Endothelial cell (in vitro differentiated cells): ENCODE measurements around the gene PLEKHA7. TPM values are rescaled to one million over a fixed set of nuclear protein-coding genes. Genes with fewer than 3 reads are reported as not detected.

Experiments used
- DNase-seq: peaks from one replicate; pipeline ENCODE4 v3.0.0; 2021; ENCODE audit warnings: low spot score
- H3K27ac Mint-ChIP-seq: one replicate; pipeline ENCODE4 v1.8.0; 2021; ENCODE audit warnings: mixed read lengths, inconsistent platforms; ENCODE audit not compliant: unreplicated experiment
- H3K27me3 Mint-ChIP-seq: one replicate; pipeline ENCODE4 v1.8.0; 2021; ENCODE audit warnings: mild to moderate bottlenecking, moderate library complexity, mixed read lengths, inconsistent platforms; ENCODE audit not compliant: unreplicated experiment
- H3K36me3 Mint-ChIP-seq: one replicate; pipeline ENCODE4 v1.8.0; 2021; ENCODE audit warnings: mild to moderate bottlenecking, low read depth, mixed read lengths, inconsistent platforms; ENCODE audit not compliant: unreplicated experiment
- H3K4me1 Mint-ChIP-seq: one replicate; pipeline ENCODE4 v1.8.0; 2021; ENCODE audit warnings: mild to moderate bottlenecking, mixed read lengths, inconsistent platforms; ENCODE audit not compliant: unreplicated experiment
- H3K4me3 Mint-ChIP-seq: one replicate; pipeline ENCODE4 v1.8.0; 2021; ENCODE audit warnings: mild to moderate bottlenecking, mixed read lengths, inconsistent platforms; ENCODE audit not compliant: unreplicated experiment
- H3K9me3 Mint-ChIP-seq: one replicate; pipeline ENCODE4 v1.8.0; 2021; ENCODE audit warnings: mixed read lengths, inconsistent platforms; ENCODE audit not compliant: unreplicated experiment
- total RNA-seq: library from RNA; stranded (reverse); fragmentation: NEBNext Ultra II Directional; extraction: Animal tissue kit (Norgen Biotek cat#: 25700); gene quantifications from one replicate; pipeline ENCODE4 v1.2.1, GENCODE V29; 2021; ENCODE audit not compliant: unreplicated experiment
- TF ChIP-seq, protein P1 (sequence below): fragments of 200-600 bp; sonication (generic); IDR thresholded peaks from one replicate; pipeline ENCODE4 v1.5.0; 2021; ENCODE audit warnings: antibody characterized with exemption; ENCODE audit not compliant: unreplicated experiment

Gene PLEKHA7
- total RNA-seq, 1 donor from 2014 or later = 8.2 TPM

DNA sequence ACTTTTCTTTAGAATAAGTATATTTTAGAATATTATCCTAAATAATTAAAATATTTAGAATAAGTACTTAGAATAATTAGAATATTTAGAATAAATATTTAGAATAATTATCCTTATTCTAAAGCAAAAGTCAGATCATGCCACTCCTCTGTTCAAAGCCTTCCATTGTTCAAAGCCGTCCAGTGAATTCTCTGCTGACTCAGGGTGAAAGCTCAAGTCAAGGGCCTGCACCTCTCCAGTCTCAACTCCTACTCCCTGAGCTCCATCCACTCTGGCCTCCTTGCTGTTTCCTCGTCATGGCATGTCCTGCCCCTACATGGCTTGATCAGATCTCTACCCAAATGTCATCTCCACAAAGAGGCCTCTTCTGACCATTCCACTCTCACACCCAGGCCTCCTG lies 30.0 kb downstream of the PLEKHA7 start:
- Mint-ChIP-seq H3K27ac (peak overlapping the region; percentile 55), H3K36me3 (peaks cover 4% of the 10 kb centered on the region), H3K27me3 (peaks cover 8% of the 10 kb centered on the region), H3K4me3 (no peak overlapping the region), H3K4me1 (peaks cover 33% of the 10 kb centered on the region), H3K9me3 (no peaks in the 10 kb centered on the region)
- TF ChIP-seq, protein P1, sequence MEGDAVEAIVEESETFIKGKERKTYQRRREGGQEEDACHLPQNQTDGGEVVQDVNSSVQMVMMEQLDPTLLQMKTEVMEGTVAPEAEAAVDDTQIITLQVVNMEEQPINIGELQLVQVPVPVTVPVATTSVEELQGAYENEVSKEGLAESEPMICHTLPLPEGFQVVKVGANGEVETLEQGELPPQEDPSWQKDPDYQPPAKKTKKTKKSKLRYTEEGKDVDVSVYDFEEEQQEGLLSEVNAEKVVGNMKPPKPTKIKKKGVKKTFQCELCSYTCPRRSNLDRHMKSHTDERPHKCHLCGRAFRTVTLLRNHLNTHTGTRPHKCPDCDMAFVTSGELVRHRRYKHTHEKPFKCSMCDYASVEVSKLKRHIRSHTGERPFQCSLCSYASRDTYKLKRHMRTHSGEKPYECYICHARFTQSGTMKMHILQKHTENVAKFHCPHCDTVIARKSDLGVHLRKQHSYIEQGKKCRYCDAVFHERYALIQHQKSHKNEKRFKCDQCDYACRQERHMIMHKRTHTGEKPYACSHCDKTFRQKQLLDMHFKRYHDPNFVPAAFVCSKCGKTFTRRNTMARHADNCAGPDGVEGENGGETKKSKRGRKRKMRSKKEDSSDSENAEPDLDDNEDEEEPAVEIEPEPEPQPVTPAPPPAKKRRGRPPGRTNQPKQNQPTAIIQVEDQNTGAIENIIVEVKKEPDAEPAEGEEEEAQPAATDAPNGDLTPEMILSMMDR = no peak
- DNase-seq = no peak

DNA sequence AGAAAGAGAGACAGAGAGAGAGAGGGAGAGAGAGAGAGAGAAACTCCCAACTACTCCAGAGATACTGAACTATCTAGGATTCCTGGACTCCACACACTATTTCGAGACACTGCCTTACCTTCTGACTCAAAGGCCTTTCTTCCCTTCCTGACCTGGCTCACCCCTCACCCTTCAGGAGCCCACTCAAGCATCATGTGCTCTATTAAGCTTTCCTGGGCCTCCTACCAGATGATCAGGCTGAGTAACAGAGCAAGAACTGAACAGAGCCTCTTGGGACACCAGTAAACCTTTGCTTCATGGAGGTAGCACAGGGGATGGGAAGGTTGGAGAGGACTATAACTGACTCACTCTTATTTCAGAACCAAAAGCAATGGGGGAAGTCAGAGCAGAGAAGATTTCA lies 31.4 kb downstream of the PLEKHA7 start:
- TF ChIP-seq, protein P1 = no peak
- Mint-ChIP-seq H3K27me3 (peaks cover 8% of the 10 kb centered on the region), H3K4me1 (peaks cover 30% of the 10 kb centered on the region), H3K9me3 (no peaks in the 10 kb centered on the region), H3K36me3 (peaks cover 4% of the 10 kb centered on the region), H3K4me3 (no peak overlapping the region), H3K27ac (peak overlapping the region; percentile 81)
- no peak for DNase-seq

DNA sequence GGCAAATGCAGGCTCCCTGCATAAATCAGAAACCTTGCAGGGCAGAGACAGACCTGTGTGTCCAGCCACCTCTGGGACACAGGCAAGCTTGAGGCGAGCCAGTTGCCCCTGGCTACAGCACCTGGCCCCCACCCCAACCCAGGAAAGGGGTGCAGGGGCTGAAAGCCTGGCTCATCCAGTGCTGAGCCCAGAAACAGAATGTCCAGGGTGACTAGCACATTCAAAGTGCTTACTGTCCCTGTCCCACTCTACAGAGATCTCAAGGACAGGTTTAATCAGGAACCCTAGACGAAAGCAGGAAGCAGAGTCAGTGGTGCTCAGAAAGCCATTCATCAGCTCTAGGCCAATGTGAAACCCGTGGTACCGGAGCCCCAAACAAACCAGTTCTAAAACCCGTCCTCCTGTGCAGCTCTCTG lies 31.9 kb downstream of the PLEKHA7 start:
- Mint-ChIP-seq H3K27ac (no peak overlapping the region), H3K4me1 (peaks cover 25% of the 10 kb centered on the region), H3K9me3 (no peaks in the 10 kb centered on the region), H3K27me3 (peaks cover 8% of the 10 kb centered on the region), H3K36me3 (peaks cover 4% of the 10 kb centered on the region), H3K4me3 (no peak overlapping the region)
- no peak for DNase-seq
- TF ChIP-seq, protein P1 = no peak

DNA sequence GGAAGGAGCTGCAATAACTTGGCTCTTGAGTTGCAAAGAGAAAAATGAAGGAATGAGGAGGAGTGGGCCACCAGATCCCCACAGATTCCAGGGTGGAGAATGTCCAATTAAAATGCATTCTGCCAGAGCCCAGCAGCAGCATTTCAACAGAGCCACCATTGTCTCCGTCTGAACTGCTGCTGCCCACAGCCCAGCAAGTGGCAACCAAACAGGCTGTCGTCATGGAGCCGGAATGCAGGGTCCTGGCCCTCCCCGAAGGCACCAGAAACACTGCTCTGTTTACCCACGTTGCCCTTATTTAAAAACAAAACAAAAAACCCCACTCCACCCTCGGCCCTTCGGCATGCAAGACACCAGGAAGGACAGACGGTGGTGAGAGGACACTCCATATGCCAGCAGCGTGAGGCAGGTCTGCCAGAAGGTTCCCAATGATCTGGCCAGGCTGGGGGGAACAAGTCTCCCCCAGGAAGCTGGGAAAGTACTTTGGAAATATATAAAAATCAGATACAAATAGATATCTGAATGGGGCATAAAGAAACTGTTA lies 32.5 kb downstream of the PLEKHA7 start:
- Mint-ChIP-seq H3K27ac (no peak overlapping the region), H3K36me3 (peaks cover 4% of the 10 kb centered on the region), H3K4me1 (peaks cover 25% of the 10 kb centered on the region), H3K9me3 (no peaks in the 10 kb centered on the region), H3K4me3 (no peak overlapping the region), H3K27me3 (peaks cover 10% of the 10 kb centered on the region)
- DNase-seq = no peak
- TF ChIP-seq, protein P1 = no peak

DNA sequence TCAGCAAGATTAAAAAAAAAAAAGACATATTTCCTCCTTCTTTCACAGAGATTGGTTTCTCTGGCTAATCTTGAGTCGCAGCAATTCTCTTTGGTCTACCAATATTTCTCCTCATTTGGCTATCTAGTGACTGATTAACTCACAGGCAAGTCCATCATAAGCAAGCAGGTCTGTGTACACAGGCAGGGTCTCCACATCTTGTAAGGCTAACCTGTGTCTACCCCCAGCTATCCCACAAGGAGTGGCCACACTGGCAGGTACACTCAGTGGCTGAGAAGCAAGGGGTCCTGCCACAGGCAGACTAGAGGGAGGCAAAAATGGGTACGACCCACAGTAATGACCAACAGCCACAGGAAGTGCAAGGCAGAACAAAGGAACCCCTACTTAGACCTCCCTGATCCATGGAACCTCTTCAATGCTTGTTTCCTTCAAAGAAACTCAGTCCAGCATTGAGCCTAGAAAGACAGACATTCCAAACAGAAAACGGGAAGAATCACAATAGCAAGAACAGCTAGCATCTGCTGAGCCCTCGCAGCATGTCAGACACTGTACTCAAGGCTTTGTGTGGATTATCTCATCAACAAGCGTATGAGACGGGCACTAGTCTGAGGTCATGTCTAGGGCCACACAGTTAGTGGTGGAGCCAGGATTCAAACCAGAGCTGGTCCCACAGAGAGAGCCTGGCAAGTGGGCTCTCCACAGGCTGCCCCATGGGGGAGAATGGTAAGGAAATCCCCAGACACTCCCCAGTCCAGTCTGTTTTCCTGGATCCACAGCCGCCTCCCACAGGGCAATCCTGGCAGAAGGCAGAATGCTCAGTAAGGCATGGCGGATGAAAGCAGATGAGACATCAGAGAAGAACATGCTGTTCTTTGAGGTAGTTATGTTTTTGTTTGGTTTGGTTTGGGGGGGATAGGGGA lies 34.3 kb downstream of the PLEKHA7 start:
- TF ChIP-seq, protein P1 = no peak
- Mint-ChIP-seq H3K4me3 (no peak overlapping the region), H3K27ac (no peak overlapping the region), H3K27me3 (peaks cover 4% of the 10 kb centered on the region), H3K36me3 (peaks cover 4% of the 10 kb centered on the region), H3K9me3 (no peaks in the 10 kb centered on the region), H3K4me1 (peaks cover 8% of the 10 kb centered on the region)
- no peak for DNase-seq
